K562 (cell line): ENCODE results near the gene PRTFDC1. TPM values are rescaled to one million over a fixed set of nuclear protein-coding genes. Genes with fewer than 3 reads are reported as not detected.

Experiments
- ATAC-seq: fragments of 200-7000 bp; cut with Tn5 transposase; 3 replicates; pipeline ENCODE4 v1.9.1; 2020; ENCODE audit warnings: moderate library complexity
- BruUV-seq: library from RNA; stranded (reverse); fragments of 400-500 nt; replicated peaks from 2 replicates; lab custom pipeline; 2021; lab: Mats Ljungman, UMichigan
- CTCF ChIA-PET: fragments of 300-600 bp; formaldehyde crosslinking; extraction: SDS; loops from one replicate; lab custom pipeline; 2021; ENCODE audit warnings: low intra/inter-chr PET ratio; lab: Yijun Ruan, JAX
- POLR2A ChIA-PET: fragments of 300-600, 350-650 bp; sonication (Branson Sonifier 250); formaldehyde crosslinking; extraction: SDS; loops from one replicate; lab custom pipeline; 2021; ENCODE audit warnings: antibody characterized with exemption, inconsistent platforms; lab: Yijun Ruan, JAX
- DNase-seq, 4 experiments: peaks; one replicate each; pipeline versions ENCODE4 v3.0.0 to v3.0.0-alpha.2; 2011 to 2018; ENCODE audit warnings: low spot score in 3 of 4, mixed read lengths in 3 of 4; ENCODE audit errors: extremely low read depth in 1 of 4
- FAIRE-seq: peaks from 2 replicates; lab custom pipeline; 2011; peaks lifted over from hg19 to GRCh38; lab: Jason Lieb, UNC
- H2AFZ ChIP-seq: 2 replicates; pipeline ENCODE4 v1.6.0; 2011; ENCODE audit warnings: low read depth, low read length, control low read depth, inconsistent platforms
- H3K27ac ChIP-seq: fragments of 200-600 bp; 3 replicates; pipeline ENCODE4 v1.8.0; 2011; ENCODE audit warnings: low read depth, mild to moderate bottlenecking, control low read depth, inconsistent platforms, low read length, moderate library complexity, mixed read lengths; ENCODE audit errors: extremely low read depth
- H3K27me3 ChIP-seq, 2 experiments: fragments of 300-600 bp in 1 of 2; 2 replicates in 1 of 2; 3 replicates in 1 of 2; pipeline versions ENCODE4 v1.6.0 to v1.8.0; 2011; ENCODE audit warnings: inconsistent platforms in 2 of 2, low read length in 2 of 2, mild to moderate bottlenecking in 1 of 2, mixed read lengths in 1 of 2, moderate library complexity in 1 of 2; ENCODE audit not compliant: control insufficient read depth in 2 of 2, insufficient read depth in 2 of 2
- H3K36me3 ChIP-seq: fragments of 300-600 bp; 3 replicates; pipeline ENCODE4 v1.8.0; 2011; ENCODE audit warnings: mild to moderate bottlenecking, low read length, inconsistent platforms; ENCODE audit not compliant: control insufficient read depth, insufficient read depth
- H3K4me1 ChIP-seq, 2 experiments: fragments of 200-600 bp in 1 of 2; replicated peaks in 1 of 2; 2 replicates in 1 of 2; 3 replicates in 1 of 2; pipeline versions ENCODE4 v1.5.1 to v1.8.0; 2011; ENCODE audit warnings: inconsistent platforms in 2 of 2, low read length in 2 of 2, mild to moderate bottlenecking in 1 of 2, mixed read lengths in 1 of 2, moderate library complexity in 1 of 2; ENCODE audit not compliant: control insufficient read depth in 2 of 2, insufficient read depth in 2 of 2
- H3K4me2 ChIP-seq: 2 replicates; pipeline ENCODE4 v1.6.1; 2011; ENCODE audit warnings: low read length, control low read depth, inconsistent platforms, mixed read lengths; ENCODE audit not compliant: insufficient read depth
- H3K4me3 ChIP-seq: fragments of 200-600 bp; sonication (generic), shearing (Covaris generic); 2 replicates; pipeline ENCODE4 v1.5.1; 2016; ENCODE audit warnings: control low read depth, inconsistent platforms
- H3K79me2 ChIP-seq: fragments of 200-600 bp; 3 replicates; pipeline ENCODE4 v1.8.0; 2011; ENCODE audit warnings: low read length, inconsistent platforms; ENCODE audit not compliant: control insufficient read depth, insufficient read depth
- H3K9ac ChIP-seq, 2 experiments: 2 replicates each; pipeline versions ENCODE4 v1.6.0 to v1.6.1; 2011; ENCODE audit warnings: low read depth in 2 of 2, low read length in 2 of 2, control low read depth in 1 of 2, inconsistent platforms in 1 of 2, mild to moderate bottlenecking in 1 of 2, mixed read lengths in 1 of 2; ENCODE audit not compliant: insufficient read depth in 1 of 2
- H3K9me1 ChIP-seq: one replicate; pipeline ENCODE4 v1.6.0; 2011; ENCODE audit warnings: inconsistent platforms, mild to moderate bottlenecking, low read length, moderate library complexity; ENCODE audit not compliant: control insufficient read depth, insufficient read depth
- H3K9me3 ChIP-seq: replicated peaks from 2 replicates; pipeline ENCODE4 v1.5.1; 2011; ENCODE audit warnings: low read depth, low read length, inconsistent platforms; ENCODE audit not compliant: control insufficient read depth, insufficient read depth
- H4K20me1 ChIP-seq: replicated peaks from 2 replicates; pipeline ENCODE4 v1.6.1; 2011; ENCODE audit warnings: low read length, inconsistent platforms, mixed read lengths; ENCODE audit not compliant: control insufficient read depth, insufficient read depth
- CHD4 ChIP-seq: fragments of 200-600 bp; sonication (generic); IDR thresholded peaks from 3 replicates; pipeline ENCODE4 v1.6.1; 2012; ENCODE audit warnings: low read depth, mild to moderate bottlenecking, mixed read lengths, low read length, inconsistent platforms; ENCODE audit not compliant: insufficient read depth, insufficient replicate concordance, poor library complexity, severe bottlenecking
- DNMT1 ChIP-seq: fragments of 450-650 bp; IDR thresholded peaks from 2 replicates; pipeline ENCODE4 v1.6.1; 2016; ENCODE audit warnings: antibody characterized with exemption, mild to moderate bottlenecking
- FOXP1 ChIP-seq: sonication (generic); formaldehyde crosslinking; IDR thresholded peaks from 2 replicates; pipeline ENCODE4 v1.8.0; 2022; ENCODE audit warnings: mild to moderate bottlenecking, missing genetic modification reagents
- GABPA ChIP-seq: fragments of 200-800 bp; sonication (Bioruptor generic); conservative IDR thresholded peaks from 2 replicates; pipeline ENCODE4 v1.6.1; 2016; ENCODE audit warnings: low read depth, missing genetic modification characterization, missing compliant biosample characterization
- MCM5 ChIP-seq: fragments of 450-650 bp; IDR thresholded peaks from 2 replicates; pipeline ENCODE4 v1.6.1; 2016; ENCODE audit warnings: low read depth
- MIER1 ChIP-seq: fragments of 450-650 bp; IDR thresholded peaks from 2 replicates; pipeline ENCODE4 v1.6.1; 2016; ENCODE audit warnings: antibody characterized with exemption, mild to moderate bottlenecking, low read depth
- NCOA2 ChIP-seq, 2 experiments: fragments of 450-650 bp; IDR thresholded peaks; 2 replicates each; pipeline ENCODE4 v1.6.1; 2018; ENCODE audit warnings: mild to moderate bottlenecking in 2 of 2, moderate library complexity in 1 of 2; ENCODE audit not compliant: partially characterized antibody in 2 of 2
- SMARCA4 ChIP-seq: fragments of 450-650 bp; IDR thresholded peaks from 2 replicates; pipeline ENCODE4 v1.6.1; 2016
- ZNF12 ChIP-seq: sonication (generic); formaldehyde crosslinking; IDR thresholded peaks from 2 replicates; pipeline ENCODE4 v1.4.0; 2020; ENCODE audit warnings: mild to moderate bottlenecking, missing genetic modification reagents
- WGBS: fragments of 100-300 bp; shearing (Covaris generic); methylation state at CpG from one replicate; pipeline ENCODE4 v1.1.6; 2016; ENCODE audit warnings: low coverage, mixed read lengths; ENCODE audit not compliant: insufficient coverage; ENCODE audit errors: missing lambda C conversion rate; 5-methylcytosine and 5-hydroxymethylcytosine counted together
- in situ Hi-C: fragments of 300-500 bp; cut with MboI; formaldehyde crosslinking; loops from 4 replicates; pipeline ENCODE4 v1.15.0; 2018; ENCODE audit warnings: inconsistent platforms, mixed read lengths
- intact Hi-C: fragments of 100-400 bp; cut with micrococcal nuclease; formaldehyde crosslinking; loops from 2 replicates; pipeline ENCODE4 v1.14.2; 2022
- polyA plus RNA-seq, 8 experiments: library from polyadenylated mRNA; depleted of rRNA in 4 of 8; stranded (reverse) in 5 of 8; unstranded in 3 of 8; fragments of >200 nt; fragmentation: Nextera tagmentation in 2 of 8; fragmentation: Illumina TruSeq in 1 of 8; extraction: Ambion mirVana in 2 of 8; extraction: Trizol in 1 of 8; gene quantifications; 2 replicates each; pipeline versions ENCODE4 v1.2.1 to v1.2.3, GENCODE V29; 2011 to 2014; ENCODE audit warnings: inconsistent platforms in 1 of 8, missing spikeins in 1 of 8
- total RNA-seq, 7 experiments: library from RNA; depleted of rRNA in 6 of 7; stranded (reverse); fragments of >200 nt in 6 of 7; fragmentation: Illumina TruSeq in 2 of 7; extraction: Trizol in 2 of 7; gene quantifications; 2 replicates each; pipeline versions ENCODE4 v1.2.1 to v1.2.3, GENCODE V29; 2011 to 2021; ENCODE audit warnings: low replicate concordance in 1 of 7

Gene PRTFDC1
- total and polyA plus RNA-seq, 9 of the 15 experiments (the other 6 are each of a cell fraction or from before 2014, with no cell fraction given), result 7.0 to 27.6 (median 10.0) TPM

- no peak for TF ChIP-seq GABPA (tag)
- TF ChIP-seq MCM5, result no peak
- peak; percentile 53; the same call in 1 of the 2 replicates for TF ChIP-seq SMARCA4
- TF ChIP-seq DNMT1, result no peak
- TF ChIP-seq CHD4, result no peak
- no peak for TF ChIP-seq MIER1
- TF ChIP-seq NCOA2 (IDR thresholded peaks at IDR 0.05; ENCODE audit: partially characterized antibody in 2 of 2), result no peak
Observed at GRCh38 chr10:24821986-24822385, 130.4 kb downstream of the PRTFDC1 start (continued).

- FAIRE-seq (no peak), ATAC-seq (no peak), DNase-seq (no peak)
- Histone ChIP-seq H3K4me1 (no peaks in the 10 kb centered on the region; a peak in 1 of 5 replicates), H3K9me3 (no peaks in the 10 kb centered on the region), H3K4me3 (no peak overlapping the region), H3K9me1 (no peaks in the 10 kb centered on the region), H3K27me3 (no peaks in the 10 kb centered on the region), H3K9ac (no peak overlapping the region), H2AFZ (no peak overlapping the region), H4K20me1 (no peaks in the 10 kb centered on the region), H3K79me2 (no peaks in the 10 kb centered on the region), H3K36me3 (no peaks in the 10 kb centered on the region), H3K4me2 (no peak overlapping the region), H3K27ac (no peak overlapping the region)
- ChIA-PET POLR2A (no interaction called here), CTCF (interaction anchor here (0.7 kb wide), 1 partner anchor 877 kb away, joined by 3 read pairs; no protein-coding TSS in a partner anchor)
- no TSS peak for BruUV-seq
- WGBS, result 50% methylated on average over 6 of the region's 6 CpGs
- intact Hi-C loops (no loop called here), in situ Hi-C loops (no loop called here)
- TF ChIP-seq FOXP1 (CRISPR knock-in tag) (no peak), ZNF12 (CRISPR knock-in tag) (peak; percentile 85)
Observed at GRCh38 chr10:24816868-24817396, 135.5 kb downstream of the PRTFDC1 start.
